ENCODE data around the gene KRTAP10-2. TPM values are rescaled to one million over a fixed set of nuclear protein-coding genes. Genes with fewer than 3 reads are reported as not detected.

KRTAP10-2 gene
- total RNA-seq, 1 experiment from 2014 or later: not detected

DNA sequence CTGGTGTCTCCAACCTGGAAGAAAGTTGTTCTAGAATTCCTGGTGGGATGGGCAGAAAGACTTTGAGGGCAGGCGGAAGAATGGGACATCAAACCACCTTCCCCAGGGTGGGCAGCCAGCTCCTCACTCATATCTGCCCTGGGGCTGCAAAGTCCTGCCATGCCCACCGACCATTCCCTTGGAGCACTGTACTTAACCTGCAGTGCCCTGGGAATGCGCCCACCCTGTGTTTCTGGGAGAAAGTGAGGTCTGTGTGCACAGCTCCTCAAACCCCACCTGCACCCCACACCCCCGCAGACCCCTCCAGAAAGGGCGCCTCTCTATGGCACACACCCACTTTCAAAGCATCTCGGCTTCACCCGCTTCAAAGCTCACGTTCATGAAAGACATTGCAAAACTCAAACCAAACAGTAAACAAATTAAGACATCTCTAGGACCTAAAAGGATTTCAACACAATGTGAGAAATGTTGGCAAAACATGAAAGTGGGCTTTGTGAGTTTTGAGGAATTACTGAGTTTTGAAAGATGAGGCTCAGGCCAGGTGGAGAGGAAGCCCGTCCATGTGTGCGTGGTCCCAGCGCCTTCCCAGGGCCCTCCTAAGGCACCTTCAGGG, 36.5 kb downstream of the KRTAP10-2 start:
- peaks cover 12% of the 10 kb centered on the region; the same call in 1 of the 2 replicates for H3K79me2 ChIP-seq (ENCODE audit: insufficient read depth, low read length)
- no peak overlapping the region for H2AFZ ChIP-seq (ENCODE audit: low read depth, low read length, poor library complexity, severe bottlenecking)
- H3K9ac ChIP-seq (ENCODE audit: low read length): no peak overlapping the region
- H3K4me1 ChIP-seq (ENCODE audit: control insufficient read depth in 1 of 2, insufficient read depth in 2 of 2, low read length in 2 of 2): peaks cover 10 to 27% of the 10 kb centered on the region in 2 experiments
- DNase-seq (ENCODE audit: low read depth, low spot score): no peak
- no peaks in the 10 kb centered on the region for H4K20me1 ChIP-seq (ENCODE audit: insufficient read depth)
- H3K4me2 ChIP-seq (ENCODE audit: low read length): no peak overlapping the region
- ATAC-seq: no peak
- no peaks in the 10 kb centered on the region for H3K27me3 ChIP-seq (ENCODE audit: insufficient read depth, low read length)
- intact Hi-C loops (cut with micrococcal nuclease): loop anchor here (10.0 kb wide), 1 partner anchor 620 kb away; no protein-coding TSS in a partner anchor
- no peak overlapping the region for H3K4me3 ChIP-seq (replicated peaks in 1 of 2; ENCODE audit: low read depth in 1 of 2, low read length in 2 of 2)
- H3K9me2 ChIP-seq (ENCODE audit: insufficient read depth): no peaks in the 10 kb centered on the region
- BruUV-seq (replicated peaks): no TSS peak
- ChIA-PET POLR2A (no interaction called here), RAD21 (ENCODE audit: low non-redundant PET in 1 of 2, low total read pairs in 2 of 2, uncharacterized antibody in 2 of 2, unreplicated experiment in 2 of 2) (no interaction called here), CTCF (no interaction called here)
- H3K27ac ChIP-seq (ENCODE audit: low read depth, low read length): no peak overlapping the region
- no peaks in the 10 kb centered on the region for H3K36me3 ChIP-seq (ENCODE audit: control insufficient read depth in 1 of 2, insufficient read depth in 2 of 2, low read length in 2 of 2)
- no peaks in the 10 kb centered on the region for H3K9me3 ChIP-seq (ENCODE audit: control insufficient read depth in 1 of 2, insufficient read depth in 1 of 2, low read depth in 1 of 2, low read length in 2 of 2)
- no peak for TF ChIP-seq SRF (IDR thresholded peaks at IDR 0.05; ENCODE audit: low read depth)
- TF ChIP-seq ATF3 (IDR thresholded peaks at IDR 0.05): no peak
- TF ChIP-seq ZNF274 (IDR thresholded peaks at IDR 0.05; ENCODE audit: low read depth, low read length): no peak
- no peak for TF ChIP-seq CTCF (IDR thresholded peaks at IDR 0.05 in 2 of 3, conservative IDR thresholded peaks at IDR 0.05 in 1 of 3; ENCODE audit: borderline replicate concordance in 1 of 3, insufficient read depth in 1 of 3, low read depth in 2 of 3, low read length in 2 of 3)
- TF ChIP-seq REST (IDR thresholded peaks at IDR 0.05; ENCODE audit: low read depth): no peak
- TF ChIP-seq EGR1 (IDR thresholded peaks at IDR 0.05; ENCODE audit: low read depth): no peak
- TF ChIP-seq EZH2 (IDR thresholded peaks at IDR 0.05): no peak

All from HCT116 (cell line).